VCaP (cell line): ENCODE results near the gene INSYN2B.
A peak's percentile ranks its signal among the peaks of the same experiment; 100 is the strongest.

Source experiments
- H3K27ac ChIP-seq: fragments of 450-650 bp; 2 replicates; pipeline ENCODE4 v1.5.1; 2017
- TF ChIP-seq, protein P1 (sequence below): fragments of 450-650 bp; conservative IDR thresholded peaks from 2 replicates; pipeline ENCODE4 v1.5.1; 2017; ENCODE audit warnings: mild to moderate bottlenecking, moderate library complexity

The INSYN2B gene

DNA sequence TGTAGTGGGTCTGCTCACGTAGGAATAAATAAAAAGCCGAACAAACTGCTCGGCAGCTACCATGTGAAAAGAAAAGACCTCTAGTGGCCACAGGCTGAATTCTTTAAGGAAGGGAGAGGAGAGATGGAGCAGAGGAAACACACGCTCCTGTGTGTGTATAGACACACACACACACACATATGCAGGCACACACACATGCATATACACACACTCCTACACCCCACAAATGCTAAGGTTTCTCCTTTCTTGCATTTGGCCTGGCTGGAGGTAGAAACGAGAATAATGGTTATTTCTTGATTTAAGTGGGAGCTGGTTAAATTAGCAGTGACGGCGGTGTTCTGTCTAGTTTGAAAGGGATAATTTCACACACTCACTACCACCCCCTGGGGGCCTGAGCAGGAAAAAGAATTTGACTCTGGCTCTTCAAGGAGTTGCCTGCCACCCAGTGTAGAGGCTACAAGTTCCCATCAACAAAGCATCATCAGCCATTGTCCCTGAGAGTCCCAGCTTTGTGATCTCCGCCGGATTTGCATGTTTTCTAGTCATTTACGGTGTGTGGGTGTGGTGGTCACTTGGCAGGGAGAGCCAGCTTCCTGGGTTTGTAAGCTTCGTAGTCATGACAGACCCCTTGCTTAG, at the start of gene INSYN2B:
Gene INSYN2B (minus strand): TSS at position 78 of the 636 bp plus-strand sequence. CDS start 96,597 bp downstream, outside the sequence.
- peak within 1 kb of the TSS; percentile 77 for H3K27ac ChIP-seq
- TF ChIP-seq, protein P1, sequence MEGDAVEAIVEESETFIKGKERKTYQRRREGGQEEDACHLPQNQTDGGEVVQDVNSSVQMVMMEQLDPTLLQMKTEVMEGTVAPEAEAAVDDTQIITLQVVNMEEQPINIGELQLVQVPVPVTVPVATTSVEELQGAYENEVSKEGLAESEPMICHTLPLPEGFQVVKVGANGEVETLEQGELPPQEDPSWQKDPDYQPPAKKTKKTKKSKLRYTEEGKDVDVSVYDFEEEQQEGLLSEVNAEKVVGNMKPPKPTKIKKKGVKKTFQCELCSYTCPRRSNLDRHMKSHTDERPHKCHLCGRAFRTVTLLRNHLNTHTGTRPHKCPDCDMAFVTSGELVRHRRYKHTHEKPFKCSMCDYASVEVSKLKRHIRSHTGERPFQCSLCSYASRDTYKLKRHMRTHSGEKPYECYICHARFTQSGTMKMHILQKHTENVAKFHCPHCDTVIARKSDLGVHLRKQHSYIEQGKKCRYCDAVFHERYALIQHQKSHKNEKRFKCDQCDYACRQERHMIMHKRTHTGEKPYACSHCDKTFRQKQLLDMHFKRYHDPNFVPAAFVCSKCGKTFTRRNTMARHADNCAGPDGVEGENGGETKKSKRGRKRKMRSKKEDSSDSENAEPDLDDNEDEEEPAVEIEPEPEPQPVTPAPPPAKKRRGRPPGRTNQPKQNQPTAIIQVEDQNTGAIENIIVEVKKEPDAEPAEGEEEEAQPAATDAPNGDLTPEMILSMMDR, result peak; percentile 90

DNA sequence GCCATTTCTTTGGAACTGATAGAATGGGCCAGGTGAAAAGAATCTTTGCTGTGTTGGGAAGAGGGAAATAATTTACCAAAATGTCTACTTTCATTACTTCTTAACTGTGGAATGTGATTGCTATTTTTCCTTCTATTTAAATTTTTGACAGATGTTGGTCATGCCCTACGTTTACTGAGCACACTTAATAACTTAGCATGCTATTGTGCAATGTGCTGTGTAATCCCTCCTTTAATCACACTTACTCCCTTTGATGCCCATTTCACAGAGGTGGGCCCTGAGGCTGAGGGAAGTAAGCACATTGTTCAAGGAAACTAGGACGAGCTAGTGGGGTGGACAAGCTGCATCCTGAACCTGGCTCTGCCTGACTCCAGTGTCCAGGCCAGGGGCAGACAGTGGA, 47.8 kb upstream of the INSYN2B start:
- TF ChIP-seq, protein P1, result no peak
- no peak overlapping the region for H3K27ac ChIP-seq

DNA sequence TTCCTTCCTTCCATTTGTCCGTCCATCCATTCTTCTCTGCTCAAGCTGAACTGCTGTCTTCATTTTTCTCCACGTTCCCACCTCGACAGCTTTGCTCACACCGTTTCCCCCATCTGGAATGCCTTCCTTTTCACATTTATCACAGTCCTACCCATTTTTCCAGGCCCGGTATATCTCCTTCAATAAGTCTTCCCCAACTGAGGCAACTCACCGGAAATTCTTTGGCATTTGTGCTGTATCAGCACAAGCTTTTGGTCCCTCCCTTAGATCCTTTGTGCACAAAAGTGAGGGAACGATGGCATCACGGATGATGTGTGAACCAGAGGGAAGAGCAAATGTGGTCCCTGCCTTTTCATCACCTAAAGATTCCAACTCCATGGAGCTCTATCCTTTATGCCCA, 45.6 kb upstream of the INSYN2B start:
- no peak overlapping the region for H3K27ac ChIP-seq
- TF ChIP-seq, protein P1, result no peak

DNA sequence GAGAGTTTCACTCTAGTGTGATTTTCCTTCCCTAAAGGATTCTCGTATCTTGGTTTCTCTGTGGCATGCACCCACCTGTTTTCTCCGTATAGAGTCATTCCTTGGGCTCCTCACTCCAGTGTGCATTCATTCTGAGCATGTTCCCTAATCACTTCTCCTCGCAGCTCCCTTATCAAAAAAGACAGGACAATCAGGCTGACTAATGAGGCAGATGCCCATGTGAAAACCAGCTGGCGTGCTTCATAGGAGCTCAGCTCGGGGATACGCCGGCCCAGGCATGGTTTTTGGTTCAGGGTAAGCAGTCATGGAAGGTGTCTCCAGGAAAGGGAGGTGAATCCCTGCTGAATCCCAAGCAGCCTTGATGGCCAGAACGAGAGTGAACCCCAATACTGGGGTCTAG, 41.2 kb upstream of the INSYN2B start:
- no peak overlapping the region for H3K27ac ChIP-seq
- TF ChIP-seq, protein P1, result no peak

DNA sequence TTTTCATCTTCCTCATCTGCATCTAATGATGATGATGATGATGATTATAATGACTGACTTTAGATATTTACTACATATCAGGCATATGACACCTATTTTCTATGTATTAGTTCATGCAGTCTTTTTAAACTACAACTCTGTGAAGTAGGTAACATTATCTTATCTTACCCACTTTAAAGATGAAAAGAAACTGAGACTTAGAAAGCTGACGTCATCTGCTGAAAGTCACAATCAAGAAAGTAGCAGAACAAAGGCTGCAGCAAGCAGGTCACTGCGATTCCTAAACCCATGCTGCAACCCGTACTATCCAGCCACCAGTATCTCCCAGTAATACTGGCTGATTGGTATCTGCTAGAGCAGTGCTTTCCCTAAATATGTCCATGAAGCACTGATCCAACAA, 40.1 kb upstream of the INSYN2B start:
- TF ChIP-seq, protein P1, result no peak

DNA sequence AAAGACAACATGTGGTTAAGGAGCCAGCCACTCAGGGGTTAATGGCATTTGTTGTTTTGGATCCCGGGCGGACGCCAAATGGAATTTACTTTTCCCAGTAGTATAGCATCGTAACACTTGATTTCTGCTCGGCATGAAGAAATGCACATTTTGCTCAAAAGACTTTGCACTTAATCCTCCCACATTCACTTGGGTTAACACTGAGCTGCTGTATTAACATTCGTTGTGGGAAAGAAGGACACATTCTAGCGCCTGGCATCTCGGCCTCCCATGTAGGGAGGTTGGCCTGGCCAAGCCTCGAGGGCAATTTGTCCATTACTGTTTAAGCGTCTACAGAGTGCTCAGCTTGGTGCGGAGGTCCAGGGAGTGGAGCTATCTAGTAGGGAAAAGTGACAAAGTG, 32.3 kb upstream of the INSYN2B start:
- TF ChIP-seq, protein P1, result no peak

More for the DNA sequence above, 40.1 kb upstream of the INSYN2B start:
- no peak overlapping the region for H3K27ac ChIP-seq

DNA sequence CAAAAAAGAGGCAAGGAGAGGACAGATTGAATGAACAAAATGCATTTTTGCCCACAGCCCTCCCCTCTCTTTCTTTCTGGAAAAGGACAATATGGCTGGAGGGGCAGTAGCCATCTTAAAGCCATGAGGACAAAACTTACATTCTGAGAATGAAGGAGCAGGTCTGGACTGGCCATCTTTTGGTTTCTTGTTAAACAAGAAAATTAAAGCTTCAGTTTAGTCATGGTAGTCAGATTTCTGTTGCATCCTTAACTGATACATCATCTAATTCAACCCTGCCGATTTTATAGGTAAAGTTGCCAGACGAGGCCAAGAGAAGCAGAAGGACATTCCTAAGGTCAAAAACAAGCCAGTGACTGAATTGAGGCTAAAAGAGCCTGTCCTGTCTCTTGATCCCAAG, 31.5 kb upstream of the INSYN2B start:
- TF ChIP-seq, protein P1, result no peak
- H3K27ac ChIP-seq, result no peak overlapping the region

More for the DNA sequence above, 32.3 kb upstream of the INSYN2B start:
- no peak overlapping the region for H3K27ac ChIP-seq
